Mesendoderm (in vitro differentiated cells): ENCODE data around the gene RAP1GDS1.
"Not testable (repeated sequence)": the region's sequence is repeated elsewhere in the genome, so short reads cannot be mapped to it uniquely, and the experiment has no call there.

Source experiments
- DNase-seq: peaks from one replicate; pipeline ENCODE4 v3.0.0; 2013
- H2AK5ac ChIP-seq: 2 replicates; pipeline ENCODE4 v1.6.1; 2013; ENCODE audit warnings: low read length, inconsistent platforms
- H2BK120ac ChIP-seq: 2 replicates; pipeline ENCODE4 v1.6.1; 2013; ENCODE audit warnings: low read depth, mild to moderate bottlenecking, low read length, moderate library complexity, mixed read lengths
- H2BK15ac ChIP-seq: replicated peaks from 2 replicates; pipeline ENCODE4 v1.6.1; 2013; ENCODE audit warnings: low read depth, mild to moderate bottlenecking, moderate library complexity
- H2BK5ac ChIP-seq: 2 replicates; pipeline ENCODE4 v1.6.1; 2013; ENCODE audit warnings: low read length, inconsistent platforms
- H3K18ac ChIP-seq: 2 replicates; pipeline ENCODE4 v1.6.1; 2013; ENCODE audit warnings: mild to moderate bottlenecking, low read length, mixed read lengths
- H3K23ac ChIP-seq: one replicate; pipeline ENCODE4 v1.6.1; 2013; ENCODE audit warnings: low read length
- H3K27ac ChIP-seq: 2 replicates; pipeline ENCODE4 v1.5.1; 2013; ENCODE audit warnings: low read depth, mild to moderate bottlenecking, inconsistent platforms, low read length, moderate library complexity
- H3K27me3 ChIP-seq: 2 replicates; pipeline ENCODE4 v1.6.1; 2013; ENCODE audit warnings: low read length, control low read depth, mild to moderate bottlenecking, inconsistent platforms; ENCODE audit not compliant: insufficient read depth, poor library complexity
- H3K36me3 ChIP-seq: 2 replicates; pipeline ENCODE4 v1.6.1; 2013; ENCODE audit warnings: low read length, inconsistent platforms; ENCODE audit not compliant: control insufficient read depth, insufficient read depth
- H3K4ac ChIP-seq: one replicate; pipeline ENCODE4 v1.6.1; 2013; ENCODE audit warnings: low read depth, mild to moderate bottlenecking, low read length, moderate library complexity
- H3K4me1 ChIP-seq: 2 replicates; pipeline ENCODE4 v1.6.1; 2013; ENCODE audit warnings: low read depth, low read length, inconsistent platforms; ENCODE audit not compliant: control insufficient read depth
- H3K4me2 ChIP-seq: 2 replicates; pipeline ENCODE4 v1.6.1; 2013; ENCODE audit warnings: low read length
- H3K4me3 ChIP-seq: 2 replicates; pipeline ENCODE4 v1.5.1; 2013; ENCODE audit warnings: mild to moderate bottlenecking, low read length
- H3K56ac ChIP-seq: one replicate; pipeline ENCODE4 v1.6.1; 2013; ENCODE audit warnings: low read length
- H3K79me1 ChIP-seq: 2 replicates; pipeline ENCODE4 v1.6.1; 2013; ENCODE audit warnings: low read length, inconsistent platforms
- H3K79me2 ChIP-seq: 2 replicates; pipeline ENCODE4 v1.6.1; 2013; ENCODE audit warnings: mild to moderate bottlenecking, low read length; ENCODE audit not compliant: control insufficient read depth, insufficient read depth
- H3K9ac ChIP-seq: 2 replicates; pipeline ENCODE4 v1.6.1; 2013; ENCODE audit warnings: low read length, inconsistent platforms
- H4K5ac ChIP-seq: one replicate; pipeline ENCODE4 v1.6.1; 2013; ENCODE audit warnings: low read length
- H4K8ac ChIP-seq: one replicate; pipeline ENCODE4 v1.6.1; 2013; ENCODE audit warnings: low read depth, mild to moderate bottlenecking, control low read depth, low read length, moderate library complexity
- WGBS: extraction: QIAGEN DNeasy Blood & Tissue Kit; methylation state at CpG from one replicate; pipeline ENCODE4 v1.1.7; 2013; ENCODE audit warnings: low lambda C conversion rate, missing lambda C conversion rate; ENCODE audit not compliant: insufficient coverage; ENCODE audit errors: extremely low coverage; 5-methylcytosine and 5-hydroxymethylcytosine counted together

Gene RAP1GDS1

GRCh38 chr4:98461121-98461865, 200.1 kb downstream of the RAP1GDS1 start:
- H3K9ac ChIP-seq, H3K4me3 ChIP-seq, DNase-seq, H3K18ac ChIP-seq, H3K36me3 ChIP-seq, H3K27me3 ChIP-seq, H3K56ac ChIP-seq, H4K8ac ChIP-seq, H4K5ac ChIP-seq, H3K4me1 ChIP-seq, H2BK120ac ChIP-seq, H2BK15ac ChIP-seq, H2BK5ac ChIP-seq, H3K4ac ChIP-seq, H2AK5ac ChIP-seq, H3K79me2 ChIP-seq, H3K79me1 ChIP-seq, H3K23ac ChIP-seq, H3K27ac ChIP-seq, H3K4me2 ChIP-seq: not testable (repeated sequence)
- no CpG with 5 or more reads among the region's 2 CpGs for WGBS

GRCh38 chr4:98462487-98462886, 201.3 kb downstream of the RAP1GDS1 start:
- no peak for DNase-seq
- no peaks in the 10 kb centered on the region for H3K4me1 ChIP-seq
- no peak overlapping the region for H3K56ac ChIP-seq
- no peaks in the 10 kb centered on the region for H3K27me3 ChIP-seq
- no peak overlapping the region for H2BK15ac ChIP-seq
- H2BK5ac ChIP-seq = no peak overlapping the region
- no peak overlapping the region for H4K8ac ChIP-seq
- no peak overlapping the region for H3K23ac ChIP-seq
- H2BK120ac ChIP-seq = no peak overlapping the region
- H4K5ac ChIP-seq = no peak overlapping the region
- H3K27ac ChIP-seq = no peak overlapping the region
- H3K4ac ChIP-seq = no peak overlapping the region
- no peak overlapping the region for H3K9ac ChIP-seq
- no peak overlapping the region for H2AK5ac ChIP-seq
- no peak overlapping the region for H3K4me3 ChIP-seq
- no peak overlapping the region for H3K4me2 ChIP-seq
- H3K36me3 ChIP-seq = no peaks in the 10 kb centered on the region
- no peak overlapping the region for H3K18ac ChIP-seq
- H3K79me2 ChIP-seq = no peaks in the 10 kb centered on the region
- no peaks in the 10 kb centered on the region for H3K79me1 ChIP-seq

GRCh38 chr4:98466868-98467599, 205.8 kb downstream of the RAP1GDS1 start:
- no peaks in the 10 kb centered on the region for H3K27me3 ChIP-seq
- no peak overlapping the region for H3K9ac ChIP-seq
- no peaks in the 10 kb centered on the region for H3K79me1 ChIP-seq
- H2AK5ac ChIP-seq = no peak overlapping the region
- no peaks in the 10 kb centered on the region for H3K36me3 ChIP-seq
- no peak overlapping the region for H3K4me3 ChIP-seq
- no peak overlapping the region for H3K18ac ChIP-seq
- no peak overlapping the region for H2BK5ac ChIP-seq
- WGBS = no CpG with 5 or more reads among the region's 8 CpGs
- H3K4me1 ChIP-seq = no peaks in the 10 kb centered on the region
- no peak overlapping the region for H2BK120ac ChIP-seq
- no peak overlapping the region for H3K4me2 ChIP-seq
- H3K23ac ChIP-seq = no peak overlapping the region
- no peak for DNase-seq
- H2BK15ac ChIP-seq = no peak overlapping the region
- H3K4ac ChIP-seq = no peak overlapping the region
- no peaks in the 10 kb centered on the region for H3K79me2 ChIP-seq
- H4K8ac ChIP-seq = no peak overlapping the region
- H4K5ac ChIP-seq = no peak overlapping the region
- no peak overlapping the region for H3K27ac ChIP-seq
- H3K56ac ChIP-seq = no peak overlapping the region

DNA sequence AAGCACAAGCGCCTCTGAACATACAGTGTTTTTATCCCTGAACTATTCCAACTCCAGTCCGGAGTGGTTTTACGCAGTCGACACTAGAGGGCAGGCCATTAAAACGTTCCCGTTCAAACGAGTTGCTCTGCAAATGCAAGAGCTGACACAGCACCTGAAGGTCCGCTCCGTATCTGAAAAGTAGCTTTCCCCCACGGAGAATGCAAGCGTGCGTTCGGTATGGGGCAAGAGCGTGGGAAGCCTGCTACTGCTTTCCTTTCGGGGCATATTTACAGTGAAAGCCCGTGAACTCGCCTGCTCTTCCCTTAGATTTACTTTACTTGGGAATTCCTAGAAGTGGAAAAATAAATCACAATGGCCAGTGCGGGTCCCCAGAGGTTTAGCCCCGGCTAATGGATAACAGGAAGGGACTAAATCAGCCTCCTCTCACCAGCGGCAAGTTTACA, 206.5 kb downstream of the RAP1GDS1 start:
- H3K27ac ChIP-seq = no peak overlapping the region

DNA sequence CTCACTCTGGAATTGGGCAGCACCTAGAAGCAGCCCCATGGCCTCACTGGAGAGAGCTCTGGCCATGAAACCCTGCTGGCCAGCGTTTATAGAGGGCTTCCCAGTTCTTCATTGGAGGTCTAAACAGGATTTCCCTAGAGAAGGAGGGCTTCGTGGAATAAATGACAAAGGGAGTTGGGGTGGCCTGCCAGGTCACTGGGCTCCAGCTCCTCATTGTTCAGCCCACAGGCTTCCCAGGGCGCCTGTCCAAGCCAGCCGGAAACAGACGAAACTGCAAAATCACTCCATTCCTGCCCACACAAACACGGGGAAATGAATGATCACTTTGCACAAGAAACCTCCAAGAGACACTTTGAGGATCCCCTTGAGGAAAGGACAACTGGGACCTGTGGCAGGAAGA, 207.5 kb downstream of the RAP1GDS1 start:
- H3K27ac ChIP-seq = no peak overlapping the region
- no peaks in the 10 kb centered on the region for H3K36me3 ChIP-seq
- no CpG with 5 or more reads among the region's 6 CpGs for WGBS
- no peak overlapping the region for H4K5ac ChIP-seq
- H3K4me1 ChIP-seq = no peaks in the 10 kb centered on the region
- no peak overlapping the region for H3K4me3 ChIP-seq
- no peak overlapping the region for H3K56ac ChIP-seq
- no peak for DNase-seq
- no peak overlapping the region for H2BK120ac ChIP-seq
- H4K8ac ChIP-seq = peak overlapping the region; percentile 14
- H3K4ac ChIP-seq = peak overlapping the region; percentile 29
- H2BK15ac ChIP-seq = no peak overlapping the region
- no peak overlapping the region for H3K18ac ChIP-seq
- H3K9ac ChIP-seq = no peak overlapping the region
- no peaks in the 10 kb centered on the region for H3K27me3 ChIP-seq
- no peak overlapping the region for H2BK5ac ChIP-seq
- no peak overlapping the region for H3K4me2 ChIP-seq
- no peak overlapping the region for H3K23ac ChIP-seq
- no peaks in the 10 kb centered on the region for H3K79me1 ChIP-seq
- H2AK5ac ChIP-seq = no peak overlapping the region
- no peaks in the 10 kb centered on the region for H3K79me2 ChIP-seq

More for the DNA sequence above, 206.5 kb downstream of the RAP1GDS1 start:
- H3K18ac ChIP-seq = no peak overlapping the region
- WGBS = no CpG with 5 or more reads among the region's 20 CpGs
- H4K8ac ChIP-seq = no peak overlapping the region
- no peaks in the 10 kb centered on the region for H3K4me1 ChIP-seq
- H3K79me1 ChIP-seq = no peaks in the 10 kb centered on the region
- H3K56ac ChIP-seq = peak overlapping the region; percentile 73
- H3K9ac ChIP-seq = peak overlapping the region; percentile 56
- H4K5ac ChIP-seq = no peak overlapping the region
- no peaks in the 10 kb centered on the region for H3K27me3 ChIP-seq
- H2BK5ac ChIP-seq = no peak overlapping the region
- no peak overlapping the region for H2AK5ac ChIP-seq
- H3K23ac ChIP-seq = no peak overlapping the region
- no peak overlapping the region for H3K4ac ChIP-seq
- H3K36me3 ChIP-seq = no peaks in the 10 kb centered on the region
- H3K4me3 ChIP-seq = no peak overlapping the region
- H3K79me2 ChIP-seq = no peaks in the 10 kb centered on the region
- DNase-seq = peak; percentile 92
- H3K4me2 ChIP-seq = peak overlapping the region; percentile 83
- H2BK120ac ChIP-seq = no peak overlapping the region
- no peak overlapping the region for H2BK15ac ChIP-seq
